HEK293 (cell line): Measurements from ENCODE around the gene PIANP.

Source experiments
- CTCF ChIA-PET: fragments of 350-600 bp; formaldehyde crosslinking; extraction: SDS; loops from one replicate; lab custom pipeline; 2021; ENCODE audit warnings: antibody characterized with exemption; lab: Yijun Ruan, JAX
- POLR2A ChIA-PET: fragments of 300-600 bp; formaldehyde crosslinking; extraction: SDS; loops from one replicate; lab custom pipeline; 2020; ENCODE audit warnings: antibody characterized with exemption, inconsistent platforms; lab: Yijun Ruan, JAX
- H3K27ac ChIP-seq: fragments of 200-500 bp; sonication (Bioruptor generic); 2 replicates; pipeline ENCODE4 v1.5.1; 2014; ENCODE audit warnings: low read depth, low read length, control low read depth, inconsistent platforms; ENCODE audit errors: extremely low read depth
- H3K36me3 ChIP-seq, 2 experiments: fragments of 200-500 bp in 1 of 2; sonication (Bioruptor generic) in 1 of 2; 1 replicate in 1 of 2; 2 replicates in 1 of 2; pipeline ENCODE4 v1.5.1; 2014 to 2017; ENCODE audit warnings: inconsistent platforms in 2 of 2, low read length in 2 of 2; ENCODE audit not compliant: control insufficient read depth in 2 of 2, insufficient read depth in 1 of 2
- H3K4me1 ChIP-seq: fragments of 200-500 bp; sonication (Bioruptor generic); 2 replicates; pipeline ENCODE4 v1.5.1; 2014; ENCODE audit warnings: mild to moderate bottlenecking, low read length, inconsistent platforms; ENCODE audit not compliant: control insufficient read depth, insufficient read depth
- H3K4me3 ChIP-seq: 2 replicates; pipeline ENCODE4 v1.5.1; 2011; ENCODE audit warnings: low read depth, mild to moderate bottlenecking, control low read depth, low read length, moderate library complexity
- H3K9me3 ChIP-seq: fragments of 200-500 bp; sonication (Bioruptor generic); 2 replicates; pipeline ENCODE4 v1.5.1; 2014; ENCODE audit warnings: low read depth, low read length, inconsistent platforms; ENCODE audit not compliant: control insufficient read depth, insufficient read depth
- INSM2 ChIP-seq: fragments of 450-650 bp; formaldehyde crosslinking; IDR thresholded peaks from 2 replicates; pipeline ENCODE4 v1.5.1; 2016; ENCODE audit warnings: missing biosample characterization, missing genetic modification characterization
- KLF1 ChIP-seq: fragments of 450-650 bp; formaldehyde crosslinking; IDR thresholded peaks from 2 replicates; pipeline ENCODE4 v1.5.1; 2016; ENCODE audit warnings: missing biosample characterization, missing genetic modification characterization
- KLF10 ChIP-seq: fragments of 450-650 bp; IDR thresholded peaks from 2 replicates; pipeline ENCODE4 v1.5.1; 2018; ENCODE audit warnings: missing biosample characterization, mild to moderate bottlenecking, missing genetic modification characterization
- PRDM10 ChIP-seq: fragments of 450-650 bp; formaldehyde crosslinking; IDR thresholded peaks from 2 replicates; pipeline ENCODE4 v1.5.1; 2016; ENCODE audit warnings: missing biosample characterization, missing genetic modification characterization
- SCRT2 ChIP-seq: fragments of 450-650 bp; formaldehyde crosslinking; IDR thresholded peaks from 2 replicates; pipeline ENCODE4 v1.5.1; 2016; ENCODE audit warnings: missing biosample characterization, missing genetic modification characterization
- ZBTB21 ChIP-seq: fragments of 450-650 bp; formaldehyde crosslinking; IDR thresholded peaks from 2 replicates; pipeline ENCODE4 v1.5.1; 2017; ENCODE audit warnings: missing biosample characterization, missing genetic modification characterization
- ZBTB44 ChIP-seq: fragments of 450-650 bp; IDR thresholded peaks from 2 replicates; pipeline ENCODE4 v1.5.1; 2018; ENCODE audit warnings: missing biosample characterization, mild to moderate bottlenecking, missing genetic modification characterization
- ZFP37 ChIP-seq: fragments of 450-650 bp; formaldehyde crosslinking; IDR thresholded peaks from 2 replicates; pipeline ENCODE4 v1.5.1; 2016; ENCODE audit warnings: missing biosample characterization, missing genetic modification characterization
- ZNF140 ChIP-seq: fragments of 450-650 bp; formaldehyde crosslinking; IDR thresholded peaks from 2 replicates; pipeline ENCODE4 v1.5.1; 2016; ENCODE audit warnings: missing biosample characterization, missing genetic modification characterization
- ZNF146 ChIP-seq: fragments of 450-650 bp; formaldehyde crosslinking; IDR thresholded peaks from 2 replicates; pipeline ENCODE4 v1.5.1; 2016; ENCODE audit warnings: missing biosample characterization, missing genetic modification characterization
- ZNF19 ChIP-seq: fragments of 450-650 bp; formaldehyde crosslinking; IDR thresholded peaks from 2 replicates; pipeline ENCODE4; 2016; ENCODE audit warnings: missing biosample characterization, missing genetic modification characterization, low read depth
- ZNF211 ChIP-seq: fragments of 450-650 bp; formaldehyde crosslinking; IDR thresholded peaks from 2 replicates; pipeline ENCODE4 v1.5.1; 2016; ENCODE audit warnings: low read depth, missing biosample characterization, missing genetic modification characterization
- ZNF214 ChIP-seq: fragments of 450-650 bp; formaldehyde crosslinking; IDR thresholded peaks from 2 replicates; pipeline ENCODE4 v1.5.1; 2017; ENCODE audit warnings: missing biosample characterization, mild to moderate bottlenecking, missing genetic modification characterization, borderline replicate concordance
- ZNF221 ChIP-seq: fragments of 450-650 bp; formaldehyde crosslinking; IDR thresholded peaks from 2 replicates; pipeline ENCODE4 v1.5.1; 2017; ENCODE audit warnings: missing biosample characterization, missing genetic modification characterization, borderline replicate concordance
- ZNF223 ChIP-seq: fragments of 450-650 bp; formaldehyde crosslinking; IDR thresholded peaks from 2 replicates; pipeline ENCODE4 v1.5.1; 2016; ENCODE audit warnings: missing biosample characterization, missing genetic modification characterization
- ZNF23 ChIP-seq: fragments of 450-650 bp; formaldehyde crosslinking; IDR thresholded peaks from 2 replicates; pipeline ENCODE4 v1.5.1; 2016; ENCODE audit warnings: missing biosample characterization, missing genetic modification characterization, borderline replicate concordance
- ZNF274 ChIP-seq, 2 experiments: fragments of 200-500 bp in 1 of 2; fragments of 450-650 bp in 1 of 2; sonication (Bioruptor generic) in 1 of 2; formaldehyde crosslinking in 1 of 2; IDR thresholded peaks; 2 replicates each; pipeline versions ENCODE4 v1.5.1 to v1.6.1; 2014 to 2016; ENCODE audit warnings: borderline replicate concordance in 1 of 2, inconsistent platforms in 1 of 2, low read length in 1 of 2, missing biosample characterization in 1 of 2, missing genetic modification characterization in 1 of 2
- ZNF335 ChIP-seq: fragments of 450-650 bp; formaldehyde crosslinking; conservative IDR thresholded peaks from 2 replicates; pipeline ENCODE4 v1.5.1; 2016; ENCODE audit warnings: missing biosample characterization, missing genetic modification characterization
- ZNF501 ChIP-seq: fragments of 450-650 bp; formaldehyde crosslinking; IDR thresholded peaks from 2 replicates; pipeline ENCODE4 v1.5.1; 2016; ENCODE audit warnings: missing biosample characterization, missing genetic modification characterization
- ZNF521 ChIP-seq: fragments of 450-650 bp; formaldehyde crosslinking; IDR thresholded peaks from 2 replicates; pipeline ENCODE4 v1.5.1; 2017; ENCODE audit warnings: missing biosample characterization, mild to moderate bottlenecking, missing genetic modification characterization
- ZNF561 ChIP-seq: fragments of 450-650 bp; IDR thresholded peaks from 2 replicates; pipeline ENCODE4 v1.5.1; 2018; ENCODE audit warnings: missing biosample characterization, missing genetic modification characterization, borderline replicate concordance
- ZNF600 ChIP-seq: fragments of 450-650 bp; formaldehyde crosslinking; IDR thresholded peaks from 2 replicates; pipeline ENCODE4 v1.5.1; 2016; ENCODE audit warnings: missing biosample characterization, missing genetic modification characterization
- ZNF624 ChIP-seq: fragments of 450-650 bp; formaldehyde crosslinking; IDR thresholded peaks from 2 replicates; pipeline ENCODE4 v1.5.1; 2017; ENCODE audit warnings: missing biosample characterization, missing genetic modification characterization
- ZNF654 ChIP-seq: fragments of 450-650 bp; formaldehyde crosslinking; IDR thresholded peaks from 2 replicates; pipeline ENCODE4 v1.5.1; 2016; ENCODE audit warnings: low read depth, missing biosample characterization, missing genetic modification characterization
- ZNF707 ChIP-seq: fragments of 450-650 bp; formaldehyde crosslinking; IDR thresholded peaks from 2 replicates; pipeline ENCODE4 v1.5.1; 2016; ENCODE audit warnings: missing biosample characterization, missing genetic modification characterization
- ZNF777 ChIP-seq: fragments of 450-650 bp; formaldehyde crosslinking; IDR thresholded peaks from 2 replicates; pipeline ENCODE4 v1.5.1; 2017; ENCODE audit warnings: missing biosample characterization, missing genetic modification characterization, borderline replicate concordance
- ZNF830 ChIP-seq: fragments of 450-650 bp; IDR thresholded peaks from 2 replicates; pipeline ENCODE4 v1.5.0; 2018; ENCODE audit warnings: missing biosample characterization, missing genetic modification characterization, low read depth, mild to moderate bottlenecking, moderate library complexity
- ZXDB ChIP-seq: fragments of 450-650 bp; formaldehyde crosslinking; IDR thresholded peaks from 2 replicates; pipeline ENCODE4 v1.5.1; 2016; ENCODE audit warnings: missing biosample characterization, missing genetic modification characterization
- TF ChIP-seq, protein P1 (sequence below): fragments of 450-650 bp; formaldehyde crosslinking; IDR thresholded peaks from 2 replicates; pipeline ENCODE4 v1.5.1; 2016; ENCODE audit warnings: missing biosample characterization, missing genetic modification characterization

PIANP gene

GRCh38 chr12:6735448-6736191 lies 35.0 kb upstream of the PIANP start:
- CTCF ChIA-PET = interaction anchor here (0.5 to 2.9 kb wide), 7 partner anchors 12 to 99 kb away, joined by 3 to 17 read pairs (median 3); partner anchors contain the start of genes COPS7A and MLF2
- POLR2A ChIA-PET = interaction anchor here (1.0 to 2.6 kb wide), 2 partner anchors 17 to 117 kb away, joined by 3 to 13 read pairs; partner anchors contain the start of genes MLF2 and USP5
- TF ChIP-seq, protein P1, sequence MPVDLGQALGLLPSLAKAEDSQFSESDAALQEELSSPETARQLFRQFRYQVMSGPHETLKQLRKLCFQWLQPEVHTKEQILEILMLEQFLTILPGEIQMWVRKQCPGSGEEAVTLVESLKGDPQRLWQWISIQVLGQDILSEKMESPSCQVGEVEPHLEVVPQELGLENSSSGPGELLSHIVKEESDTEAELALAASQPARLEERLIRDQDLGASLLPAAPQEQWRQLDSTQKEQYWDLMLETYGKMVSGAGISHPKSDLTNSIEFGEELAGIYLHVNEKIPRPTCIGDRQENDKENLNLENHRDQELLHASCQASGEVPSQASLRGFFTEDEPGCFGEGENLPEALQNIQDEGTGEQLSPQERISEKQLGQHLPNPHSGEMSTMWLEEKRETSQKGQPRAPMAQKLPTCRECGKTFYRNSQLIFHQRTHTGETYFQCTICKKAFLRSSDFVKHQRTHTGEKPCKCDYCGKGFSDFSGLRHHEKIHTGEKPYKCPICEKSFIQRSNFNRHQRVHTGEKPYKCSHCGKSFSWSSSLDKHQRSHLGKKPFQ (tag by site-specific recombination) = no peak
- TF ChIP-seq ZNF501 = no peak
- TF ChIP-seq ZNF600 (tag by site-specific recombination) = 0 out of 2 replicates have a peak, but pooled peaks have one; percentile 16
- no peak for TF ChIP-seq ZNF624 (tag by site-specific recombination)
- peak; percentile 68 for TF ChIP-seq ZNF335
- peak; percentile 48; the same call in 1 of the 2 replicates for TF ChIP-seq PRDM10 (tag by site-specific recombination)
- TF ChIP-seq ZNF777 = no peak
- TF ChIP-seq INSM2 (tag by site-specific recombination) = peak; percentile 14; the same call in 1 of the 2 replicates
- no peak for TF ChIP-seq ZNF214
- TF ChIP-seq KLF10 (tag by site-specific recombination) = no peak
- no peak for TF ChIP-seq ZNF707 (tag by site-specific recombination)
- TF ChIP-seq ZNF23 = no peak
- TF ChIP-seq ZNF140 (tag by site-specific recombination) = no peak
- no peak for TF ChIP-seq ZXDB (tag by site-specific recombination)
- no peak for TF ChIP-seq ZNF19 (tag by site-specific recombination)
- no peak for TF ChIP-seq ZNF223
- TF ChIP-seq SCRT2 (tag by site-specific recombination) = 0 out of 2 replicates have a peak, but pooled peaks have one; percentile 46
- no peak for TF ChIP-seq ZNF274 (IDR thresholded peaks at IDR 0.05; ENCODE audit: low read length)
- TF ChIP-seq ZNF274 (tag by site-specific recombination; IDR thresholded peaks at IDR 0.05; ENCODE audit: borderline replicate concordance) = no peak
- no peak for TF ChIP-seq ZNF221 (tag by site-specific recombination)
- TF ChIP-seq ZBTB44 (tag by site-specific recombination) = 0 out of 2 replicates have a peak, but pooled peaks have one; percentile 25
- no peak for TF ChIP-seq ZNF146 (tag by site-specific recombination)
- no peak for TF ChIP-seq ZNF830 (tag by site-specific recombination)
- no peak for TF ChIP-seq ZNF561 (tag by site-specific recombination)
- no peak for TF ChIP-seq ZNF211
- TF ChIP-seq ZFP37 (tag by site-specific recombination) = no peak
- TF ChIP-seq ZBTB21 (tag by site-specific recombination) = no peak
- TF ChIP-seq ZNF654 (tag by site-specific recombination) = peak; percentile 70
- no peak for TF ChIP-seq ZNF521 (tag by site-specific recombination)
- no peak for TF ChIP-seq KLF1 (tag by site-specific recombination)

More at GRCh38 chr12:6735448-6736191, 35.0 kb upstream of the PIANP start:
- H3K9me3 ChIP-seq = no peaks in the 10 kb centered on the region
- H3K36me3 ChIP-seq = peaks cover 3 to 26% of the 10 kb centered on the region in 2 experiments; a peak in 2 of 3 replicates
- H3K4me3 ChIP-seq = no peak overlapping the region
- no peaks in the 10 kb centered on the region for H3K4me1 ChIP-seq
- no peak overlapping the region for H3K27ac ChIP-seq
